NK-92 treated with Interleukin-12 subunit alpha and Interleukin-12 subunit beta, amount 100 ng/mL, for 24 hours (cell line): ENCODE measurements around the gene SEMA4D.

Experiments used
- DNase-seq: peaks from one replicate; lab custom pipeline; 2025; lab: John Stamatoyannopoulos, UW

Gene SEMA4D

DNA sequence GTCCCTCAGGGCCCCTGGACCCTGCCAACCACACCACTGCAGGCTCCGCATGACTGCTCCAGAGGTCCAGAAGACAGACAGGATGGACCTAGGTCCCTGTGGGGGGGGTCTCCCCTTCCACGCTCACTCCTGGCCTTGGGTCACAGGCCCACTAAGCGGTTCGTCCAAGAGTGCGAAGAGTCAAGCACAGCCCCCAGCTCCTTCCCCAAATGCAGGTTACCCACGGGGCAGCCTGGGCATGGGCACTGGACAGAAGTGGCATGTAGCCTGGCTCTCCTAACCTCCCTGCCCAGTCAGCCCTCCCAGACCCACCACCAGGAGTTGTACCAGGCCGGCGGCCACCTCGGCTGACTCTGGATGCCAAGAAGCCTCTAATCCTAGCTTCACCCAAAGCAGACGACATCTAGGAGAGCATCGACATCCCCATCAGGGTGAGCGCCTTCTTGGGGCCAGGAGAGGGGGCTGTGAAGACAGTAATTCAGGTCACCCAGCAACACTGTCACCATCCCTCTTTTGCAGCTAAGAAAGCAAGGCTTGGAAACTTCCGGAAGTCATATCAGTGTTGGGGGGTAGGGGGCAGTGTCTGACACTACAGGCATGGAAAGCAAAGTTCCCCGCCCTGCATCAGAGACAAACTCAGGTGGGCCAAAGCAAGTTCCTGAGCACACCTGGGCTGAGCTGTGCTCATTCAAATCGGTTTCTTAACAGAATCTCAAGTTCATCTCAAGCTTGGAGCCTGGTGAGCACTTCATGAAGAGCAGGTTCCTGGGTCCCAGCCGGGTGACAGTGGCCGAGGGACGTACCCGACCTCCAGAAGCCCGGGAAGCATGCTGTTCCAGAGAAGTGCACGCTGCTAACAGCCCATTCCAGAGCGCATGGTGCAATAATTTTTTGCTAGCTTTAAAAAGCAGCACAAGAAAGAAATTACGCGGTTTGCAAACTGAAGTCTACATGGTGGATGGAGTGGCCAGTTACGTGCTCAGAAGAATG lies 68.7 kb downstream of the SEMA4D start:
- peak; percentile 62 for DNase-seq

DNA sequence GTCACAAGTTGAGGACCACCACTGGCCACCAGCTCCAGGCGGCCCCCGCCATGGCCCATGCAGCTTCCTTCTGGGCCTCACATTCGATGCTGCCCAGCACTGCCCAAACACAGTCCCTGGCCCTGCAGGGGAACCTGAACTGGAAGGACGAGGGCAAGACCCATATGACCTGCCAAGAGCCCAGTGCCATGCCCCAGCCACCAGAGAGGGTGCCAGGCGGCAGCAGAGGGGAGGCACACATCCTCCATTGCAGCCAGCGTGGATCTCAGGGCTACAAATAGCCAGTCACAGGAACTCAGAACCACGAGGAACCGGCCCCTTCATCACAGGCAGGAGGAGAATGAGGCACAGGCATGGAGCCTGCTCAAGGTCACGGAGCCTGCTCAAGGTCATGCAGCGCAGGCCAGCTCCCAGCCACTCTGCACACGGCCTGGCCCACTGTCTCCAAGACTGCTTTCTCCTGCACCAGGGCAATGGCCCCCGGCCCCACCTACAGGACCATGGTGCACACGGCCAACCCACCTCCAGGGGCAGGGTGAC lies 69.6 kb downstream of the SEMA4D start:
- DNase-seq, result no peak

DNA sequence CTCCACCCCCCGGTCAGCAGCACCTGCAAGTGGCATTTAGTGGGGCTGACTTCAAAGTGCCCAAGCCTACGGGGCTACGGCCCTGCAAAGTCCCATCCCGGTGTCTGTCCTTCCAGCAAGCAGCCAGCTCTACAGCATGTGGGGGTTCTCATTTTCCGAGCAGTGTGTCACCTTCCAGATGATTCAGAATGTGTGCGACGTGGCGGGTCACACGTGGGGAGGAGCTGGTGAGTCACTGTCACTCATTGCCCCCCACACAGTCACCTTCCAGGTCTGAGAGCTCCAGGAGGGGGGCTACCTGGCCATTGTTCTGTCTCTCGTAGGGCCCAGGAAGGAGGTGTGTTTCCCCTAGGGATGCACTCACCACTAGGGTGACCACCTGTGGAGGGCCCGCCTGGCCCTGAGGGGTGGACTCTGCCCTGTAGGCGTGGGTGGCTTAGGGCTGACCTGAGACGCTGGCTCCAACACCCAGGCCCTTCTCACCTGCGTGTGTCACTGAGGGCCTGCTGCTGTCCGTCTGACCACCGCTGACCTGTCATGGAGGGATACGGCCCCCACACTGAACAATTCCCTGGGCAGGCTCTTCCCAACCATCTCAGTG lies 70.2 kb downstream of the SEMA4D start:
- DNase-seq, result peak; percentile 91

DNA sequence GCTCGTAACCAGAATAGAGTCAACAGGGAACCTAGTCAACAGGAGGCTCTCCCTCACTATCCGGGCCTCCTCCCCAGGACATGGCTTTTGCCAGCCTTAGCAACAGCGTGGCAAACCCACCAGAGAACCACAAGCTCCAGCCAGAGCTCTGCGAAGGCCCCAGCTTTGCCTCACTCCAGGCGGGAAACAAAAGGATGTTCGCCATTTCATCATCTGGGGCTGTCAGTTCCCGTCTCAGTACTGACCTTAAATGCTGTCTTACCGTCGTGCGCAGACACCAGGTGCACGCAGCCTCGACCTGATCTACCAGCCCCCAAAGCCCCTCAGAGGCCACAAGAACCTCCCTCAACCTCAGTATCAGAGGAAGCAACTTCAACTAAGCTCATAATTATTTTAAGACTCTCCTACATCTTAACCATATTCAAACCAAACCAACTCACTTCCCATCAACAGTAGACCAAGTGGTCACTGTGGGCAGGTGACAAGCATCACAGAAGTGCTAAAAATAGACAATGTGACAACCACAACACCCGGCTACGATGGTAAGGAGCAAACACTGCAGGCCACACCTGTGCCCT lies 71.4 kb downstream of the SEMA4D start:
- peak; percentile 90 for DNase-seq

DNA sequence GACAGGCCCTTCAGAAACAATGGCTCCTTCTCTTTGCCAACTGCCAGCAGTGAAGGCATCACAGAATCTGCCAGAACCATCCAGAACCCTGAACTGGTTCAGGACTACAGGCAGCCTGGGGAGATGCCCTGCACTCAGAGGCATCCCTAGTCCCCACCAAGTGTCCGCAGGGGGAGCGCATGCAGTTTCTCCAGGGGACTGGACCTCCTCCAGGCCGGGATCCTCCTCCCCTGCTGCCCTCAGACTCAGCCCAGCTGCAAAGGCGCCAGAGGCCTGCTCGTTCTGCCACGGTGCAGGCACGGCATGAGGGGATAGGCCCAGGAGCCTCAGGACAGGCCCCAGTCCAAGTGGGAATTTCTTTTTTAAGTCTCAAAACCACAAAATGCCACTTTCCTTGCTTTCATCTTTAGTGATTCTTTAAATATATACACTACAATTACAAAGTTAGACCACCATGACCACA lies 72.0 kb downstream of the SEMA4D start:
- DNase-seq, result no peak

DNA sequence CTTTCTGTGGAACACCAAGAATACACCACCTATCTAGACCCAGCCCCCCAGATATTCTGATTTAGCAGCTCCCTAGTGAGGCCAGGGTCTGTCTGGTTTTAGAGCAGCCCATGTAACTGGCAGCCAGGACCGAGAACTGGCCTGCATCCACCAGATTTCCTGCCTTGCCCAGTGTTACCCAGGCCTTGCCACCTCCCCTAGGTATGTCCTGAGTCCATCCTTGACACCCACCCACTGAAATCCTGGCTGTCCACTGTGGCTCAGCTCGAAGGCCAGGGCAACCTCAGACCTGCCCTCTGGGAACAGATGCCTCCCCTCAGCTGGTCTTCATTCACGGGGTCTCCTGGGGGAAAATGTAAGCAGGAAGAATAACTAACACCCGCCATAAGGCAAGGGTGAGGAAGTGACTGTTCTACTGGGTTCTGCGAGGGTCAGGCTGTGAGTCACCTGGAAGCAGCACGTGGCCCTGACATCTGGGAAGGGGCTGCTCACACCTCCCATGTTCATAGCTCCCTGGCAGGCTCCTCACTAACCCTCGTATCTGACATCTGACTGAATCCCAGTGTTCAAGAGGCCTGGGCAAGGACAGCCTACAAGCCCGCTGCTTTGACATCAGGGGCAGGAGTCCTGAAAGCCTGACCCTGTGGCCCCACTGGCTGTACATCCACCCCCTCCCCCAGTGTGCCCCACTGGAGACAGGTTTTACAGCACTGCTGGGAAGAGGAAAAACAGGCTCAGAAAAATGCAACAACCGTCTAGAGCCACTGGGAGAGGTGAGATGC lies 72.7 kb downstream of the SEMA4D start:
- DNase-seq, result peak; percentile 49

DNA sequence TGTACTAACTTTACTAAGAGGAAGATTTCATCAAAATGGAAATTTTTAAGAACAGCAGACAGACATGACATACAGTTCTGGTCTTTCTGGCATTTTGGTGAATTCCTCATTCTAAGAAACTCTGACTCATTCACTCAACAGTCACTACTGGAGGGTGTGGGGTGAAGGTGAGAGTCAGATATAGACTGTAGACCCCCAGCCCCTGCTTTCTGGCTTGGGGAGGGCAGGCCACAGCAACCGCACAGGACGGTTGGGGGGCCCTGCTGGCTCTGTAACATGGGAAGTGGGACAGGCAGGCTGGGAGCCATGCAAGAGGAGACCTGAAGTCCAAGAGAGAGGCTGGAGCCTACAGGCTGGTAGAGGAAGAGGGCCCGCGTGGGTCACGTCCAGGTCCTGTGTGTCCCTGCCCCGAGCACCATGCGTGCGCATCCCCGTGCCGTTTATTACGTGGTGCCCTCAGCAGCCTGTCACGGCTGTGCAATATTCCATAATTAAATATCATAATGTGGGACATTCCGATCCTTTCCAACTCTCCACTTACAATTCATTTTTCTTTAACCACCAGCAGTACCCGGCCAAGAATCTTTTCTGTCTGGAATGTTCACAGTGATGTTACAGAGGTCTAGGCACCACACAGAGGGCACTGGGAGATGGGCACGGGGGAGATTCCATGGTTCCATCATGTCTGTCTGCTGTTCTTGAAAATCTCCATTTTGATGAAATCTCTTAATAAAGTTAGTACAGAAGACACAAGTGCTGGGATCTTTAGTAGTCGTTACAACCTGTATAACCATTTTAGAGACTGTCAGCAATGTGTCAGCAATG lies 75.5 kb downstream of the SEMA4D start:
- peak; percentile 80 for DNase-seq

DNA sequence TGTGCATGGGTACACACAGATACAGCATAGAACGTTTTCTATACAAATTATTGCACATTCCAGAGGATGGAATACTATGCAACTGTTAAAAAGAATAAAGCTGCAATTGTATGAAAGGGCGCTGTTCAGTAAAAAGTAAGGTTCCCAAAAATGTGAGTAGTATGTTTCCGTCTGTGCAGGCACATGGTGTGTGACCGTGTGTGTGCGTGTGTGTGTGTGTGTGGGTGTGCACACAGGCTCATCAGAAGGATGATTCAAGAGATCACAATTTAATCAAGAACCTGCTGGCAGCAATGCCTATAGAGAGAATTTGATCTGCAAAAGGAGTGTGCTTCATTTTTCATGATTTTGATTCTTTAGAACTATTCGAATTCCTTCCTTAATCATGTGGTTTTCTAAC lies 76.3 kb downstream of the SEMA4D start:
- no peak for DNase-seq

DNA sequence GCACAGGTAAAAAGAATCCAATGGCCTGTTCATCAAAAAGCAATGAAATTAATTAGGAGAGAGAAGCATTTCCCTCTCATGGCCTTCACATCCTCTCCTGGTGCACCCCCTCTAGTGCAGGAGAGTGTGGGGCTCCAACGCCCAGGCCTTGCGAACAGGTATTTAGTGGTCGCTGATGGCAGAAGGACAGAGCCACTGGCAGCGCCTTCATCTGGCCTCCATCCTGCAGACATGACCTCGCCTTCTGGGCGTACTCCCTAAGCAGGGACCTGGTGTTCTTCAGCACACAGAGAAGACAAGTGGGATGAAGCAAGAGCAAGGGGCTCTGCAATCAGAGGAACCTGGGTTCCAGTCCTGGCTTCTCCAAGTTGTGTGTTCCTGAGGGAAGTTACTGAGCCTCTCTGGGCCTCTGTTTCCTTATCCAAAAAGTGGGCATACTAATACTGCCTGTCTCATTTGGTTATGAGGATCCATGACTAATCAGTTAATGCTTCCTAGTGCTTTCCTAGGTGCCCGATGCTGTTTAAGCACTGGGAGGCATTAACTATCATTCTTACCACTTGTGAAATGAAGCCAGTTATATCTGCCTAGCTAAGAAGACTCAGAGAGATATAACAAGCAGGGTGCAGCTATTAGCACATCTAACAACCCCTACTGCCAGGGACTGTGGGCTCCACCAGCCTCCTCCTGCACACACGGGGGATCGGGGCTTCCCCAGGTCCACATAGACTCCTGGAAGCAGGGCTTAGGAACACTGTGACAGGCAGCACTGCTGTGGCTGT lies 77.3 kb downstream of the SEMA4D start:
- no peak for DNase-seq

DNA sequence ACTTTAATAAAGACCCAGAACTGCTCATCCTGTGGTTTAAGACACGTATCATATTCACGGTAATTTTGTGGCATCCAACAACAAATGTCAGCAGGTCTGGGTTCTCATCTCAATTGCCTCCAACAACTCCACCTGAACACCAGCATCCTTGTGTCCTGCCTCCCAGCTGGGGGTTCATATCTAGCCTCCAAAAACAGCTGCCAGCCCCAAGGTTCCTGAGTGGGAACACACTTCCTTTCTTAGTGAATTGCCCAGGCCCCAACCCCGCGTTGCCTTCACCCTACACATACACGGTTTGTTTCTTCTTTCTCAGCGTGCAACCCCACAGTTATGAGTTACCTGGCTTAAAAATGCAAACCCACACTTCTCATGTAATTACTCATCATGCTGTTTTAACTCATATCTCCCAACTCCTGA lies 77.9 kb downstream of the SEMA4D start:
- no peak for DNase-seq

DNA sequence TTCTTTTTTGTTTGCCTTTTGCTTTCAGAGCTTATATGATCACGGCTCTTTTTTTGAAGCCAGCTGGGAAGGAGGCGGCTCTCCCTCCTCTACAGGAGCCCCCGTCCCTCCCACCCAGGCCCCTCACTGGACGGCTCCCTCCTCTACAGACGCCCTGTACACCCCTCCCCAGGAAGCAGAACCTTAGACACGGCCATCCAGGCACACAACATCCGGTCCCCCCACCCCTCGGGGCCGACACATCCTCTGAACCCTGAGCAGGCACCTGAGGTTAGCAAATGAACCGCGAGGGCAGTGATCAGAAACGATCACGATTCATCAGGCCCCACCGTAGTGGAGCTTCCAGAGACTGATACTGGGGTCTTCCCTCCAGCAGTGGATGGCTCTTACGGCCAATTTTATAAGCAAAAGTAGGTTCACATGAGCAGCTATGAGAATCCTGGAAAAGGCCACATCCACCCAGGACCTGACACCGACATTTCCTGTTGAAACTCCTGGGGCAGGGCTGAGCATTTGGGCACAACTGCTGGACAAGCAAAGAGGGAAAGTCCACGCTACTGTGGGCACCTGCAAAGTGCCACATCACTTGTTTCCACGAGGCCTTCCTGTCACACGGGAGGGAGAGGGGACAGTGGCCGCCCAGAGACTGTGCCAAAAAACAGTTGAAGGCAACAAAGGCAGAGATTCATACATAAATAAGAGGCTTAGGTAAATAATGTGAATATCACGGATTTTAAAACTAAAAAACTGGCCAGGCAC lies 78.9 kb downstream of the SEMA4D start:
- DNase-seq, result peak; percentile 76

DNA sequence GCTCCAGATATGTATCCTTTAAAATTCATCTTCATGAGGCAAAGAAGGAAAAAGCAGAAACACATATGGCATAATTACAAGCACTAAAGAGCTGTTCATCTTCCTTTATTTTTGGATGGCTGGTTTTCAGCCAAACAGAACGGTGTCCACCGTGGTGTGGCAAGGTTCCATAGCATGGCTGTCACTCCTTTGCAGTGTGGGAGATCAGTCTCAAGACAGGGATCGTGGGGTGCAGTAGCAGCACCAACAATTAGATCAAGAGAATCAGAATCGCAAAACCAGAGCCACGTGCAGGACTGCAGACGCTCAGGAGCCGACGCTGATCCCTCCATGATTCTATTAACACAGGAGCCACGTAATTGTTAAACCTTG lies 79.5 kb downstream of the SEMA4D start:
- no peak for DNase-seq

DNA sequence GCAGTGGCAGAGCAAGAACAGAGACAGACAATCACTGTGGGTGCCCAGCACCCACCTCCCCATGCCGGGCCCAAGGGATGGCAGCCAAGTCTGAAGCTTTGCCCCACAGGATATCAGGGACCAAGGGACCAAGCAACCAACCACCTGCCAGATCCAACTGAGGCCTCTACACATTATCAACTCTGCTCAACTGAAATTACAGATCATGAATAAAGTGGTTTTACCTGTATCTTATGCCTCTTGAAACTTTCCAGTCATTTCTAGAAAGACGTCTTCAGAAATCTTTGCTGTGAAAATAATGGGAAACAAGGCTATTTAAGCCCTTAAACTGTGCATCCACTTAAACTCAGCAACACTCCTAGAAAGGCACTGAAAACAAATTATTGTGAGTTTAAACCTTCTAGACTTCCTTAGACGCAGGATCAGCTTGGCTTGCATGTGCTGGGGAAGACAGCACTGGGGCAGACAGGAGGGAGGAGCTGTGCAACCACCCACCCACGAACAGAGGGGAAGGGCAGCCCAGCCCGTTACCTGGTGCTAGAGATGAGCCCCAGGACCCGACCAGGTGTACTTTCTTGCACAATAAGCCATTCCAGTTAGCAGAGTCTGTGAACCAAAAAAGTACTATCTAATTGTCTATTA lies 80.0 kb downstream of the SEMA4D start:
- DNase-seq, result peak; percentile 42

DNA sequence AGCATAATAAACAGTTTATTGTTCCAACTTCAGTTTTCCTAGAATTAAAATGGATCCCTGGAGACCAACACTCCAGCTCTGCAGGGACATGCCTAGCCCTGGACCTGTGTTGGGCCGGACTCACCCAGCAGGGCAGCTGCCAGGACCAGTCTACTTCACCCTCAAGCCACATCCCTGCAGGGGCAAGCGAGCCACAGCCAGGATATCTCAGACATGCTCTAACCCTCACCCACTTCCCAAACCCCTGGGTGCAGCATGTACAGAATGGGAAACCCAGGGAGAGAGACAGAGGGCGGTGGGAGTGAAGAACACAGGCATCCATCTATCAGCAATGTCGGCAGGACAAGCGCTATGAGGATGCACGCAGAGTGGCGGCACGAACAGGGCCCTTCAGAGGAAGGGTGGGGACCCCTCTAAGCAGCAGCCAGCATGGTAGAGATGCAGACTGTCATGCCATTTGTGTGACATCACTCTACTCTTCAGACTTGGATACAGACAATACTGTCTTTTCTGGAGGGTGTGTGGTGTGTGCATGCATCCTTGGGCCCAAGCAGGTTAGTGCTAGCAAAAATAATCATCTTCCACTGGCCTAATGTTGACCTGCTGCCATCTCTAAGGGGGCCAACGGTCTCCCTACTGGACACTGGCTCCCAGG lies 83.1 kb downstream of the SEMA4D start:
- DNase-seq, result no peak

DNA sequence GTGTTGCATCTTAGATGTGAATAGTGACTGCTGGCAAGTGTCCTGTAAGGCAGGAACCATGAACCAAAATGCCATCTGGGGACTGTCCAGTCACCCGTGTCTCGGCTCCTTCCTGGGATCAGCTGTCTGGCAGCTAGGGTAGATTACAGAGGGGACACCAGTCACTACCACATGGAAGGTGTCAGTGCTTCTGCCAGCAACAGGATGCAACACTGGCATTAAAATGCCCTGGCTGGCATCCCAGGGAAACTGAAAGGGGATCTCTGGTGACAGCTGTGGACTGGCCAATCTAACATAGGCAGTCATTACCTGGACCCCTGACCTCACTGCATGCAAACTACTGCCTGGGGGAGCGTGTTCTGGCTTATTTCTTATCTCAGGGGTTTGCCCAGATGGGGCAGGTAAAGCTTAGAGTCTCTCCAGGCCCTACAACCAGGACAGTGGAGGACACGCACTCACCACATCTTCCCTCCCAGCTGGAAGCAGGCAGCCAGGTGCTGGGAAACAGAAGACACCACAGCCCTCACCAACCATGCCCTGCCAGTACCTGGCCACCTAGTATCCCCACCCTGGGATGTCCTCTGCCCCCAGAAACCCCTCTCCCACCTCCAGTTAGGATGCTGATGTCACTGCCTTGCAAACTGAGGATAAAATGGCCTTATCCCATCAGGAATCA lies 83.8 kb downstream of the SEMA4D start:
- no peak for DNase-seq

DNA sequence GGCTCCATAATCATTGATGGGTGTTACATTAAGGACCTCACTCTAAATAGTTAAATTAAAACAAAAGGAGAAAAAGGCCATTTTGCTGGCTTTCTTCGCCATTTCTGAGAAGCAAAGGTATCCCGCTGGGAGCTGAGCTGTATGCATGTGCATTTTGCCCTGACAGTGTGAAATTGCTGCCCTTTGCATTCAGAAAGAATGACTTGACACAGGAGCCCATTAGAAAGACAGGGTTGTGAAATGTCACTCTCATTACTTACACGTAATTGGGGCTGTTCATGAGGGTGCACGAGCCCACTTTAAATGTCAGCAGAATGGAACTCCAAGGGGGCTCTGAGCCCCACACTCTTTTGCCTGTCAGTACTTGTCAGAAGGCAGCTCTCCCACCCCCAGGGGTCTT lies 85.0 kb downstream of the SEMA4D start:
- no peak for DNase-seq

DNA sequence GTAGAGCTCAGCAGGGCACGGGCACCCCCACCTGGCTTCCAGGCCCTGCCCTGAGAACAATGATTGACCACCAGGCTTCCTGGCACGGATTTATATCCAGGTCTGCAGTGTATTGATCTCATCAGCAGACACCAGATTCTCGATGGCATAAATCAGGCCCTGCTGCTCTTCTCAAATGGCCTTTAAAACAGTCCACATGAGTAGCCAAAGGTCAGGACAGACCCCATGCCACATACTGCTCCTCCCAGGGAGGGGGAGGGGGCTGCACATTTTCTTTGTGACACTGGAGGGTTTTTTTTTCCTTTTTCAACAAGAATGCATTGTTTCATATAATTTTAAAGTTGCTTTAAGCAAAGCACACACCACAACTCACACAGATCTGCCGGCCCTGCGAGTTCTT lies 85.4 kb downstream of the SEMA4D start:
- DNase-seq, result no peak

DNA sequence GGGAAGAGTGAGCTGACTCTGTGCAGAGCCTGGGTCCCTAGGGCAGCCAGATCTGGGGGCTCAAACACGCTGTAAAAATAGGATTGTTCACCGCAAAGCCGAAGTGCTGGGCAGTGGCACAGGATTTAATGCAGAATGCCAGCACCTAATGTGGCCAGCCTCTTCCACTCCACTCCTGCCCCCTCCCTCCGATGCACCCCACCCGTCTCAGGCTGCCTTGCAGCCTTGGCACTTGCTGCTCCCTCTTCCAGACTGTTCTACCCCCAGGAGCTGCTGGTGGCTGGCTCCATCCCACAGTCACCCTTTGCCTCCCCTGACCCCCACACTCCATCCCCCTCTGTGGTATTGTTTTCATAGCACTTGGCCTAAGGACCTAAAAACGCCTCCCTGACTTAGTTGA lies 86.2 kb downstream of the SEMA4D start:
- DNase-seq, result no peak
